K562 (cell line): ENCODE results near the gene SLC1A7. TPM values are rescaled to one million over a fixed set of nuclear protein-coding genes. Genes with fewer than 3 reads are reported as not detected.

ENCODE experiments used
- ATAC-seq: fragments of 200-7000 bp; cut with Tn5 transposase; 3 replicates; pipeline ENCODE4 v1.9.1; 2020; ENCODE audit warnings: moderate library complexity
- BruUV-seq: library from RNA; stranded (reverse); fragments of 400-500 nt; replicated peaks from 2 replicates; lab custom pipeline; 2021; lab: Mats Ljungman, UMichigan
- CTCF ChIA-PET: fragments of 300-600 bp; formaldehyde crosslinking; extraction: SDS; loops from one replicate; lab custom pipeline; 2021; ENCODE audit warnings: low intra/inter-chr PET ratio; lab: Yijun Ruan, JAX
- POLR2A ChIA-PET: fragments of 300-600, 350-650 bp; sonication (Branson Sonifier 250); formaldehyde crosslinking; extraction: SDS; loops from one replicate; lab custom pipeline; 2021; ENCODE audit warnings: antibody characterized with exemption, inconsistent platforms; lab: Yijun Ruan, JAX
- DNase-seq, 4 experiments: peaks; one replicate each; pipeline versions ENCODE4 v3.0.0 to v3.0.0-alpha.2; 2011 to 2018; ENCODE audit warnings: low spot score in 3 of 4, mixed read lengths in 3 of 4; ENCODE audit errors: extremely low read depth in 1 of 4
- FAIRE-seq: peaks from 2 replicates; lab custom pipeline; 2011; peaks lifted over from hg19 to GRCh38; lab: Jason Lieb, UNC
- H2AFZ ChIP-seq: 2 replicates; pipeline ENCODE4 v1.6.0; 2011; ENCODE audit warnings: low read depth, low read length, control low read depth, inconsistent platforms
- H3K27ac ChIP-seq: fragments of 200-600 bp; 3 replicates; pipeline ENCODE4 v1.8.0; 2011; ENCODE audit warnings: low read depth, mild to moderate bottlenecking, control low read depth, inconsistent platforms, low read length, moderate library complexity, mixed read lengths; ENCODE audit errors: extremely low read depth
- H3K27me3 ChIP-seq, 2 experiments: fragments of 300-600 bp in 1 of 2; 2 replicates in 1 of 2; 3 replicates in 1 of 2; pipeline versions ENCODE4 v1.6.0 to v1.8.0; 2011; ENCODE audit warnings: inconsistent platforms in 2 of 2, low read length in 2 of 2, mild to moderate bottlenecking in 1 of 2, mixed read lengths in 1 of 2, moderate library complexity in 1 of 2; ENCODE audit not compliant: control insufficient read depth in 2 of 2, insufficient read depth in 2 of 2
- H3K36me3 ChIP-seq: fragments of 300-600 bp; 3 replicates; pipeline ENCODE4 v1.8.0; 2011; ENCODE audit warnings: mild to moderate bottlenecking, low read length, inconsistent platforms; ENCODE audit not compliant: control insufficient read depth, insufficient read depth
- H3K4me1 ChIP-seq, 2 experiments: fragments of 200-600 bp in 1 of 2; replicated peaks in 1 of 2; 2 replicates in 1 of 2; 3 replicates in 1 of 2; pipeline versions ENCODE4 v1.5.1 to v1.8.0; 2011; ENCODE audit warnings: inconsistent platforms in 2 of 2, low read length in 2 of 2, mild to moderate bottlenecking in 1 of 2, mixed read lengths in 1 of 2, moderate library complexity in 1 of 2; ENCODE audit not compliant: control insufficient read depth in 2 of 2, insufficient read depth in 2 of 2
- H3K4me2 ChIP-seq: 2 replicates; pipeline ENCODE4 v1.6.1; 2011; ENCODE audit warnings: low read length, control low read depth, inconsistent platforms, mixed read lengths; ENCODE audit not compliant: insufficient read depth
- H3K4me3 ChIP-seq: fragments of 200-600 bp; sonication (generic), shearing (Covaris generic); 2 replicates; pipeline ENCODE4 v1.5.1; 2016; ENCODE audit warnings: control low read depth, inconsistent platforms
- H3K79me2 ChIP-seq: fragments of 200-600 bp; 3 replicates; pipeline ENCODE4 v1.8.0; 2011; ENCODE audit warnings: low read length, inconsistent platforms; ENCODE audit not compliant: control insufficient read depth, insufficient read depth
- H3K9ac ChIP-seq, 2 experiments: 2 replicates each; pipeline versions ENCODE4 v1.6.0 to v1.6.1; 2011; ENCODE audit warnings: low read depth in 2 of 2, low read length in 2 of 2, control low read depth in 1 of 2, inconsistent platforms in 1 of 2, mild to moderate bottlenecking in 1 of 2, mixed read lengths in 1 of 2; ENCODE audit not compliant: insufficient read depth in 1 of 2
- H3K9me1 ChIP-seq: one replicate; pipeline ENCODE4 v1.6.0; 2011; ENCODE audit warnings: inconsistent platforms, mild to moderate bottlenecking, low read length, moderate library complexity; ENCODE audit not compliant: control insufficient read depth, insufficient read depth
- H3K9me3 ChIP-seq: replicated peaks from 2 replicates; pipeline ENCODE4 v1.5.1; 2011; ENCODE audit warnings: low read depth, low read length, inconsistent platforms; ENCODE audit not compliant: control insufficient read depth, insufficient read depth
- H4K20me1 ChIP-seq: replicated peaks from 2 replicates; pipeline ENCODE4 v1.6.1; 2011; ENCODE audit warnings: low read length, inconsistent platforms, mixed read lengths; ENCODE audit not compliant: control insufficient read depth, insufficient read depth
- FUS ChIP-seq: fragments of 200-400 bp; formaldehyde crosslinking; optimal IDR thresholded peaks from 2 replicates; pipeline ENCODE3; 2017; ENCODE audit warnings: low read depth, low read length
- MCM7 ChIP-seq, 2 experiments: fragments of 450-650 bp; IDR thresholded peaks; 2 replicates each; pipeline ENCODE4 v1.6.1; 2016 to 2018
- MEF2D ChIP-seq: conservative IDR thresholded peaks from 2 replicates; pipeline ENCODE4 v1.6.1; 2016; ENCODE audit warnings: low read depth, missing genetic modification characterization, missing compliant biosample characterization
- RBM14 ChIP-seq: fragments of 200-400 bp; formaldehyde crosslinking; IDR thresholded peaks from 2 replicates; pipeline ENCODE4 v1.6.1; 2018; ENCODE audit warnings: low read depth, mild to moderate bottlenecking, low read length, moderate library complexity, borderline replicate concordance; ENCODE audit not compliant: insufficient read depth
- RFX1 ChIP-seq: fragments of 450-650 bp; IDR thresholded peaks from 2 replicates; pipeline ENCODE4 v1.6.1; 2016; ENCODE audit warnings: mild to moderate bottlenecking, moderate library complexity
- SMAD1 ChIP-seq: fragments of 150-350 bp; IDR thresholded peaks from 2 replicates; pipeline ENCODE4 v1.6.1; 2014; ENCODE audit warnings: low read length, low read depth; ENCODE audit not compliant: partially characterized antibody
- SRSF3 ChIP-seq: fragments of 200-400 bp; formaldehyde crosslinking; IDR thresholded peaks from 2 replicates; pipeline ENCODE4 v1.6.1; 2016; ENCODE audit warnings: mild to moderate bottlenecking, low read length, moderate library complexity; ENCODE audit not compliant: insufficient read depth
- WGBS: fragments of 100-300 bp; shearing (Covaris generic); methylation state at CpG from one replicate; pipeline ENCODE4 v1.1.6; 2016; ENCODE audit warnings: low coverage, mixed read lengths; ENCODE audit not compliant: insufficient coverage; ENCODE audit errors: missing lambda C conversion rate; 5-methylcytosine and 5-hydroxymethylcytosine counted together
- in situ Hi-C: fragments of 300-500 bp; cut with MboI; formaldehyde crosslinking; loops from 4 replicates; pipeline ENCODE4 v1.15.0; 2018; ENCODE audit warnings: inconsistent platforms, mixed read lengths
- intact Hi-C: fragments of 100-400 bp; cut with micrococcal nuclease; formaldehyde crosslinking; loops from 2 replicates; pipeline ENCODE4 v1.14.2; 2022
- polyA plus RNA-seq, 8 experiments: library from polyadenylated mRNA; depleted of rRNA in 4 of 8; stranded (reverse) in 5 of 8; unstranded in 3 of 8; fragments of >200 nt; fragmentation: Nextera tagmentation in 2 of 8; fragmentation: Illumina TruSeq in 1 of 8; extraction: Ambion mirVana in 2 of 8; extraction: Trizol in 1 of 8; gene quantifications; 2 replicates each; pipeline versions ENCODE4 v1.2.1 to v1.2.3, GENCODE V29; 2011 to 2014; ENCODE audit warnings: inconsistent platforms in 1 of 8, missing spikeins in 1 of 8
- total RNA-seq, 7 experiments: library from RNA; depleted of rRNA in 6 of 7; stranded (reverse); fragments of >200 nt in 6 of 7; fragmentation: Illumina TruSeq in 2 of 7; extraction: Trizol in 2 of 7; gene quantifications; 2 replicates each; pipeline versions ENCODE4 v1.2.1 to v1.2.3, GENCODE V29; 2011 to 2021; ENCODE audit warnings: low replicate concordance in 1 of 7
- TF ChIP-seq, protein P1 (sequence below): fragments of 250-450 bp; sonication (Bioruptor Pico); IDR thresholded peaks from 2 replicates; pipeline ENCODE4 v1.5.1; 2021; ENCODE audit warnings: mild to moderate bottlenecking
- TF ChIP-seq, protein P2 (sequence below): sonication (generic); formaldehyde crosslinking; IDR thresholded peaks from 2 replicates; pipeline ENCODE4 v1.8.1; 2022; ENCODE audit warnings: missing genetic modification reagents
- TF ChIP-seq, protein P3 (sequence below): fragments of 250-450 bp; sonication (Bioruptor Pico); IDR thresholded peaks from 2 replicates; pipeline ENCODE4 v1.8.0; 2021; ENCODE audit warnings: moderate library complexity, mild to moderate bottlenecking, inconsistent platforms
- TF ChIP-seq, protein P4 (sequence below): fragments of 250-450 bp; sonication (Bioruptor Pico); IDR thresholded peaks from 2 replicates; pipeline ENCODE4 v1.4.0; 2020; ENCODE audit warnings: mild to moderate bottlenecking, moderate library complexity

SLC1A7 gene
- total and polyA plus RNA-seq, 9 of the 15 experiments (the other 6 are each of a cell fraction or from before 2014, with no cell fraction given): 0.07 TPM; not detected in 8

DNA sequence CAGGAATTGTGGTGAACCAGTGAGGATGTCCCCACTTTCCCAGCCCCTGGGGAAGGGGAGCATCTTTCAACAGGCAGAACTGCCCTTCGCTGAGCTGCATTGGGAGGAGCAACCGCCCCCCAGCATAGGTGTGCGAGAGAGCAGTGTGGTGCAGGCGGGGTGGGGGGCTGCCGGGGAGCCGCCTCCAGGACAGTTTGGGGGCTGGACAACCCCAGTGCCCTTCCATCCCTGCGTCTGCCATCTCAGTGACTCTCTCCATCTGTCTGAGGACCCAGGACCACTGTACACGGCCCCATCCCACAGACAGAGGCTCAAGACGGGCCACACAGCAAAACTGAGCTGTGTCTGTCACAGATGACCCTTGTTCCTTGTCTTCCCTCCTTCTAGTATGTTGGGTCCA, 66.3 kb downstream of the SLC1A7 start:
- Histone ChIP-seq H3K79me2 (no peaks in the 10 kb centered on the region), H3K27me3 (peaks cover 0 to 20% of the 10 kb centered on the region in 2 experiments; a peak in 2 of 5 replicates), H3K36me3 (no peaks in the 10 kb centered on the region), H2AFZ (no peak overlapping the region), H3K4me3 (no peak overlapping the region), H3K9ac (no peak overlapping the region), H3K4me2 (no peak overlapping the region), H3K4me1 (peaks cover 0 to 30% of the 10 kb centered on the region in 2 experiments; a peak in 2 of 5 replicates), H4K20me1 (peaks cover under 1% of the 10 kb centered on the region; the same call in 1 of the 2 replicates), H3K9me1 (no peaks in the 10 kb centered on the region), H3K9me3 (no peaks in the 10 kb centered on the region), H3K27ac (no peak overlapping the region)
- no peak for ATAC-seq
- in situ Hi-C loops: loop anchor here (5.0 kb wide), 1 partner anchor 46 kb away; no protein-coding TSS in a partner anchor
- BruUV-seq: no TSS peak
- CTCF ChIA-PET: no interaction called here
- intact Hi-C loops: no loop called here
- FAIRE-seq: no peak
- POLR2A ChIA-PET: no interaction called here
- 16% methylated on average over 7 of the region's 9 CpGs for WGBS
- DNase-seq: no peak
- TF ChIP-seq MCM7 (IDR thresholded peaks at IDR 0.05) (no peak), RBM14 (no peak), SRSF3 (no peak), MEF2D (no peak), SMAD1 (no peak), RFX1 (no peak), FUS (no peak)
- TF ChIP-seq, protein P1, sequence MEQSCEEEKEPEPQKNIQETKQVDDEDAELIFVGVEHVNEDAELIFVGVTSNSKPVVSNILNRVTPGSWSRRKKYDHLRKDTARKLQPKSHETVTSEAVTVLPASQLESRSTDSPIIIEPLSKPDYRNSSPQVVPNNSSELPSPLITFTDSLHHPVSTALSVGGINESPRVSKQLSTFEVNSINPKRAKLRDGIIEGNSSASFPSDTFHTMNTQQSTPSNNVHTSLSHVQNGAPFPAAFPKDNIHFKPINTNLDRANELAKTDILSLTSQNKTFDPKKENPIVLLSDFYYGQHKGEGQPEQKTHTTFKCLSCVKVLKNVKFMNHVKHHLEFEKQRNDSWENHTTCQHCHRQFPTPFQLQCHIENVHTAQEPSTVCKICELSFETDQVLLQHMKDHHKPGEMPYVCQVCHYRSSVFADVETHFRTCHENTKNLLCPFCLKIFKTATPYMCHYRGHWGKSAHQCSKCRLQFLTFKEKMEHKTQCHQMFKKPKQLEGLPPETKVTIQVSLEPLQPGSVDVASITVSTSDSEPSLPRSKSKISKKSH (CRISPR knock-in tag): no peak
- TF ChIP-seq, protein P2, sequence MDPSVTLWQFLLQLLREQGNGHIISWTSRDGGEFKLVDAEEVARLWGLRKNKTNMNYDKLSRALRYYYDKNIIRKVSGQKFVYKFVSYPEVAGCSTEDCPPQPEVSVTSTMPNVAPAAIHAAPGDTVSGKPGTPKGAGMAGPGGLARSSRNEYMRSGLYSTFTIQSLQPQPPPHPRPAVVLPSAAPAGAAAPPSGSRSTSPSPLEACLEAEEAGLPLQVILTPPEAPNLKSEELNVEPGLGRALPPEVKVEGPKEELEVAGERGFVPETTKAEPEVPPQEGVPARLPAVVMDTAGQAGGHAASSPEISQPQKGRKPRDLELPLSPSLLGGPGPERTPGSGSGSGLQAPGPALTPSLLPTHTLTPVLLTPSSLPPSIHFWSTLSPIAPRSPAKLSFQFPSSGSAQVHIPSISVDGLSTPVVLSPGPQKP (CRISPR knock-in tag): no peak
- TF ChIP-seq, protein P3, sequence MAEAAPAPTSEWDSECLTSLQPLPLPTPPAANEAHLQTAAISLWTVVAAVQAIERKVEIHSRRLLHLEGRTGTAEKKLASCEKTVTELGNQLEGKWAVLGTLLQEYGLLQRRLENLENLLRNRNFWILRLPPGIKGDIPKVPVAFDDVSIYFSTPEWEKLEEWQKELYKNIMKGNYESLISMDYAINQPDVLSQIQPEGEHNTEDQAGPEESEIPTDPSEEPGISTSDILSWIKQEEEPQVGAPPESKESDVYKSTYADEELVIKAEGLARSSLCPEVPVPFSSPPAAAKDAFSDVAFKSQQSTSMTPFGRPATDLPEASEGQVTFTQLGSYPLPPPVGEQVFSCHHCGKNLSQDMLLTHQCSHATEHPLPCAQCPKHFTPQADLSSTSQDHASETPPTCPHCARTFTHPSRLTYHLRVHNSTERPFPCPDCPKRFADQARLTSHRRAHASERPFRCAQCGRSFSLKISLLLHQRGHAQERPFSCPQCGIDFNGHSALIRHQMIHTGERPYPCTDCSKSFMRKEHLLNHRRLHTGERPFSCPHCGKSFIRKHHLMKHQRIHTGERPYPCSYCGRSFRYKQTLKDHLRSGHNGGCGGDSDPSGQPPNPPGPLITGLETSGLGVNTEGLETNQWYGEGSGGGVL (CRISPR knock-in tag): no peak
- TF ChIP-seq, protein P4, sequence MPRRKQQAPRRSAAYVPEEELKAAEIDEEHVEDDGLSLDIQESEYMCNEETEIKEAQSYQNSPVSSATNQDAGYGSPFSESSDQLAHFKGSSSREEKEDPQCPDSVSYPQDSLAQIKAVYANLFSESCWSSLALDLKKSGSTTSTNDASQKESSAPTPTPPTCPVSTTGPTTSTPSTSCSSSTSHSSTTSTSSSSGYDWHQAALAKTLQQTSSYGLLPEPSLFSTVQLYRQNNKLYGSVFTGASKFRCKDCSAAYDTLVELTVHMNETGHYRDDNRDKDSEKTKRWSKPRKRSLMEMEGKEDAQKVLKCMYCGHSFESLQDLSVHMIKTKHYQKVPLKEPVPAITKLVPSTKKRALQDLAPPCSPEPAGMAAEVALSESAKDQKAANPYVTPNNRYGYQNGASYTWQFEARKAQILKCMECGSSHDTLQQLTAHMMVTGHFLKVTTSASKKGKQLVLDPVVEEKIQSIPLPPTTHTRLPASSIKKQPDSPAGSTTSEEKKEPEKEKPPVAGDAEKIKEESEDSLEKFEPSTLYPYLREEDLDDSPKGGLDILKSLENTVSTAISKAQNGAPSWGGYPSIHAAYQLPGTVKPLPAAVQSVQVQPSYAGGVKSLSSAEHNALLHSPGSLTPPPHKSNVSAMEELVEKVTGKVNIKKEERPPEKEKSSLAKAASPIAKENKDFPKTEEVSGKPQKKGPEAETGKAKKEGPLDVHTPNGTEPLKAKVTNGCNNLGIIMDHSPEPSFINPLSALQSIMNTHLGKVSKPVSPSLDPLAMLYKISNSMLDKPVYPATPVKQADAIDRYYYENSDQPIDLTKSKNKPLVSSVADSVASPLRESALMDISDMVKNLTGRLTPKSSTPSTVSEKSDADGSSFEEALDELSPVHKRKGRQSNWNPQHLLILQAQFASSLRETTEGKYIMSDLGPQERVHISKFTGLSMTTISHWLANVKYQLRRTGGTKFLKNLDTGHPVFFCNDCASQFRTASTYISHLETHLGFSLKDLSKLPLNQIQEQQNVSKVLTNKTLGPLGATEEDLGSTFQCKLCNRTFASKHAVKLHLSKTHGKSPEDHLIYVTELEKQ (CRISPR knock-in tag): no peak
